Activated T-cell treated with anti-CD3 and anti-CD28 coated beads, Interleukin-2, amount 50 U/mL, for 72 hours (primary cell): ENCODE data around the gene MTURN. TPM values are rescaled to one million over a fixed set of nuclear protein-coding genes. Genes with fewer than 3 reads are reported as not detected.
A peak's percentile ranks its signal among the peaks of the same experiment; 100 is the strongest.

Experiments used
- ATAC-seq, 2 donors: fragments of 150-1000 bp; cut with Tn5 transposase; replicated peaks in 1 of 2; 2 replicates each; pipeline ENCODE4 v1.10.0; 2021; ENCODE audit warnings: moderate library complexity in 2 of 2, mild to moderate bottlenecking in 1 of 2
- DNase-seq, 2 donors: peaks; one replicate each; pipeline ENCODE4 v3.0.0; 2021 to 2022; ENCODE audit warnings: mixed read lengths in 1 of 2
- H3K27ac Mint-ChIP-seq: one replicate; pipeline ENCODE4 v1.8.0; 2022; ENCODE audit warnings: mild to moderate bottlenecking, moderate library complexity, mixed read lengths
- H3K27me3 Mint-ChIP-seq: one replicate; pipeline ENCODE4 v1.8.0; 2022; ENCODE audit warnings: low read depth, mixed read lengths
- H3K36me3 Mint-ChIP-seq, 2 donors: one replicate each; pipeline ENCODE4 v1.8.0; 2022; ENCODE audit warnings: mixed read lengths in 2 of 2, mild to moderate bottlenecking in 1 of 2; ENCODE audit not compliant: insufficient read depth in 2 of 2
- H3K4me1 Mint-ChIP-seq: one replicate; pipeline ENCODE4 v1.8.0; 2022; ENCODE audit warnings: low read depth, mixed read lengths
- H3K4me3 Mint-ChIP-seq, 2 donors: one replicate each; pipeline ENCODE4 v1.8.0; 2022; ENCODE audit warnings: mild to moderate bottlenecking in 2 of 2, mixed read lengths in 2 of 2, moderate library complexity in 2 of 2
- H3K9me3 Mint-ChIP-seq, 2 donors: one replicate each; pipeline ENCODE4 v1.8.0; 2022; ENCODE audit warnings: mixed read lengths in 2 of 2
- total RNA-seq, 2 donors: library from RNA; stranded (reverse); gene quantifications; one replicate each; pipeline ENCODE4 v1.2.3, GENCODE V29; 2022

MTURN gene
- total RNA-seq, 2 donors from 2014 or later = 5.3 to 5.4 TPM

- no peaks in the 10 kb centered on the region for H3K4me1 Mint-ChIP-seq
- DNase-seq (no peak), ATAC-seq (no peak)
- no peaks in the 10 kb centered on the region for H3K9me3 Mint-ChIP-seq
- H3K27ac Mint-ChIP-seq = no peak overlapping the region
- H3K4me3 Mint-ChIP-seq = no peak overlapping the region
- H3K27me3 Mint-ChIP-seq = no peaks in the 10 kb centered on the region
- no peaks in the 10 kb centered on the region for H3K36me3 Mint-ChIP-seq
Observed at GRCh38 chr7:30142710-30143109, 7.9 kb downstream of the MTURN start.

DNA sequence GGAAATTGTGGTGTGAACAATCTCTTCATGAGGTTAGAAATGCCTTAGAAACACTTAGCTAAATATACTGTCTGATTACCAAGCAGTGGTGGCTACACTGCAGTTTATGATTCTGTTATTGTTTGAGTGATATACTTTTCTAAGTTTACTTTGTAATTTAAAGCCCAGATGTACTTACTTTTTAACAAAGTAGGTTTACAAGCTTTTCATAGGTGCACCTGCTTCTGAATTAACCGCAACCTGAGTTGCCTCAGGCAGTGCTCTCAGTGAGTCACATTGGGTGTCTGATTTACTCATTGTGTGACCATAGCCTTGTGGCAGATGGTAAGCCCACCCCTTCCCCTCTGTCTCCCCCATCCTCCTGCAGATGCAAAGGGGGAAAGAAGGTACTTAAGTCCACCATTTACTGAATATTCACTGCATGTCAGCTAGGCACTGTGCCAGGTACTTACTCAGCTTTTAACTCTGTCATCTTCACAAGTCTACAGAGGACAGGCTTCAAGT is 9.0 kb downstream of the MTURN start:
- DNase-seq (peak; percentile 23 to 54), ATAC-seq (peak; percentile 86 to 90)
- Mint-ChIP-seq H3K4me1 (no peaks in the 10 kb centered on the region), H3K36me3 (no peaks in the 10 kb centered on the region), H3K27ac (no peak overlapping the region), H3K27me3 (no peaks in the 10 kb centered on the region), H3K4me3 (no peak overlapping the region), H3K9me3 (no peaks in the 10 kb centered on the region)

- no peak for ATAC-seq
- H3K9me3 Mint-ChIP-seq = no peaks in the 10 kb centered on the region
Observed at GRCh38 chr7:30144657-30145306, 10.0 kb downstream of the MTURN start.

GRCh38 chr7:30145426-30145970 is 10.7 kb downstream of the MTURN start:
- Mint-ChIP-seq H3K4me3 (no peak overlapping the region), H3K36me3 (no peaks in the 10 kb centered on the region)
- ATAC-seq = no peak

More at GRCh38 chr7:30144657-30145306, 10.0 kb downstream of the MTURN start:
- Mint-ChIP-seq H3K27me3 (no peaks in the 10 kb centered on the region), H3K4me1 (no peaks in the 10 kb centered on the region), H3K4me3 (no peak overlapping the region), H3K27ac (no peak overlapping the region), H3K36me3 (no peaks in the 10 kb centered on the region)
- DNase-seq = no peak

DNA sequence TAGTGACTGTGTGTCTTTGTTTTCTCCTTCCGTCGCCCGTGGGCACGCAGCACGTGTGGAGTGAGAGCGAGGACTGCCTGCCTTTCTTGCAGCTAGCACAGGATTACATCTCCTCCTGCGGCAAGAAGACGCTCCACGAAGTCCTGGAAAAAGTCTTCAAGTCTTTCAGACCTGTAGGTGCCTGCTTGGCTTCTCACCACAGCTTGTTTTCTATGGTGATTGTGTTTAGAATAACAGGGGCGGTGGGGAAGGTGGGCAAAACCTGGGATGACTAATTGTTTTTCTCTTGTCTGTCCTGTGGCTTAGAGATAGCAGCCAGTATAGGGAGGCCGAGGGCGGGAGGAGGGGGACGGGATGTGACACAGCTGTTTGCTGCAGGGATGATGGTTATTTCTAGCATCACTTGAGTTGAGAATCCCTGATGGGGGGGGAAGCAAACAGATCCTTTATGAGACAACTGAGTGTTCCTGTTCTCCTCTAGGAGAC is 11.4 kb downstream of the MTURN start:
- H3K4me1 Mint-ChIP-seq = no peaks in the 10 kb centered on the region
- no peak overlapping the region for H3K27ac Mint-ChIP-seq
- peak in 1 of 2 donors; percentile 43 for DNase-seq
- no peak overlapping the region for H3K4me3 Mint-ChIP-seq
- peak; percentile 27 to 42 for ATAC-seq
- H3K9me3 Mint-ChIP-seq = no peaks in the 10 kb centered on the region
- no peaks in the 10 kb centered on the region for H3K27me3 Mint-ChIP-seq
- H3K36me3 Mint-ChIP-seq = no peaks in the 10 kb centered on the region

More at GRCh38 chr7:30145426-30145970, 10.7 kb downstream of the MTURN start:
- no peaks in the 10 kb centered on the region for H3K9me3 Mint-ChIP-seq
- no peak overlapping the region for H3K27ac Mint-ChIP-seq
- H3K4me1 Mint-ChIP-seq = no peaks in the 10 kb centered on the region
- H3K27me3 Mint-ChIP-seq = no peaks in the 10 kb centered on the region
- no peak for DNase-seq

- no peaks in the 10 kb centered on the region for H3K36me3 Mint-ChIP-seq
- H3K4me3 Mint-ChIP-seq = no peak overlapping the region
- ATAC-seq = no peak
- no peaks in the 10 kb centered on the region for H3K27me3 Mint-ChIP-seq
- no peak for DNase-seq
- no peaks in the 10 kb centered on the region for H3K9me3 Mint-ChIP-seq
- no peak overlapping the region for H3K27ac Mint-ChIP-seq
- H3K4me1 Mint-ChIP-seq = no peaks in the 10 kb centered on the region
Observed at GRCh38 chr7:30147223-30147622, 12.4 kb downstream of the MTURN start.

DNA sequence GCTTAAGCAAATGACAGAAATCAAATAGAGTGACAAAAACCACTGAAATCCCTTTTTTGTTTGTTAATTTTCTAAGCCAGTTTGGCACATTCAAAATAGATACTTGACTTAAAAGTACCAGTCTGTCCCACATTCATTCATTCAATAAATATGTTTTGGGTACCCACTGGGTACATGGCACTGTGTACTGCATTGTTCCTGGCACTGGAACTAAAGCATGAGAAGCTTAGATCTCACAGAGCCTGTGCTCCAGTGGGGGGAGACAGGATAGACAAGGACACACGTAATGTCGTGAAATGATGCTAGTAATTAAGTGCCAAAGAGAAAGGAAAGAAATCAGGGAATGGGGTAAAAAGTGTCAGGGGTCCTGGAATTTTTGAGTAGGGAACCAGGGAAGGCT is 13.0 kb downstream of the MTURN start:
- ATAC-seq = no peak
- no peaks in the 10 kb centered on the region for H3K4me1 Mint-ChIP-seq
- H3K27me3 Mint-ChIP-seq = no peaks in the 10 kb centered on the region
- no peaks in the 10 kb centered on the region for H3K9me3 Mint-ChIP-seq
- H3K4me3 Mint-ChIP-seq = no peak overlapping the region
- DNase-seq = no peak
- no peaks in the 10 kb centered on the region for H3K36me3 Mint-ChIP-seq
- no peak overlapping the region for H3K27ac Mint-ChIP-seq

DNA sequence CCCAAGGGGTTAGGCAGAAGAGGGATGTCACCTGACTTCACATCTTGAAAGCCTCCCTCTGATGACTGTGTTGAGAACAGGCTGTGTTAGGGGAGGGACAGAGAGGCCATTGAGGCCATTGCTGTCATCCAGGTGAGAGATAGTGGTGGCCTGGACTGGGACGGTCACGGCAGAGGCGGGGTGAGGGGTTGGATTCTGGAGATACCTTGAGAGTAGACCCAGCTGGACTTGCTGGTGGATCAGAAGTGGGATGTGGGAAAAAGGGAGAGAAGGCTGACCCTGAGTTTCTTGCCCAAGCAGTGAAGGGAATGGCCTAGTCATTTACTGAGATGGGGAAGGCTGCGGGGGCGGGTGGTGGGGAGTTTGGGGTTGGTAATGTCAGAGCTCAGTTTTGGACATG is 13.6 kb downstream of the MTURN start:
- no peak overlapping the region for H3K27ac Mint-ChIP-seq
- ATAC-seq = no peak

GRCh38 chr7:30148951-30149459 is 14.2 kb downstream of the MTURN start:
- H3K9me3 Mint-ChIP-seq = no peaks in the 10 kb centered on the region
- no peak overlapping the region for H3K27ac Mint-ChIP-seq
- H3K4me3 Mint-ChIP-seq = peak overlapping the region in 1 of 2 donors; percentile 29
- no peaks in the 10 kb centered on the region for H3K27me3 Mint-ChIP-seq
- ATAC-seq = peak; percentile 61 to 64
- no peaks in the 10 kb centered on the region for H3K36me3 Mint-ChIP-seq
- peak; percentile 15 to 35 for DNase-seq
- no peaks in the 10 kb centered on the region for H3K4me1 Mint-ChIP-seq

More for the DNA sequence above, 13.6 kb downstream of the MTURN start:
- H3K36me3 Mint-ChIP-seq = no peaks in the 10 kb centered on the region
- H3K27me3 Mint-ChIP-seq = no peaks in the 10 kb centered on the region
- H3K4me3 Mint-ChIP-seq = peak overlapping the region in 1 of 2 donors; percentile 29
- no peaks in the 10 kb centered on the region for H3K9me3 Mint-ChIP-seq
- DNase-seq = no peak
- H3K4me1 Mint-ChIP-seq = no peaks in the 10 kb centered on the region

- no peak for ATAC-seq
- Mint-ChIP-seq H3K36me3 (no peaks in the 10 kb centered on the region), H3K27me3 (no peaks in the 10 kb centered on the region), H3K9me3 (no peaks in the 10 kb centered on the region), H3K4me1 (no peaks in the 10 kb centered on the region), H3K4me3 (peak overlapping the region in 1 of 2 donors; percentile 29), H3K27ac (no peak overlapping the region)
- no peak for DNase-seq
Observed at GRCh38 chr7:30149640-30150272, 15.0 kb downstream of the MTURN start.

- ATAC-seq (no peak), DNase-seq (no peak)
- no peaks in the 10 kb centered on the region for H3K36me3 Mint-ChIP-seq
- H3K4me3 Mint-ChIP-seq = no peak overlapping the region
- H3K27me3 Mint-ChIP-seq = no peaks in the 10 kb centered on the region
- peaks cover 5% of the 10 kb centered on the region for H3K4me1 Mint-ChIP-seq
- no peaks in the 10 kb centered on the region for H3K9me3 Mint-ChIP-seq
- H3K27ac Mint-ChIP-seq = no peak overlapping the region
Observed at GRCh38 chr7:30150711-30151110, 15.9 kb downstream of the MTURN start.

- Mint-ChIP-seq H3K27ac (no peak overlapping the region), H3K4me3 (no peak overlapping the region), H3K36me3 (no peaks in the 10 kb centered on the region)
Observed at GRCh38 chr7:30154111-30154587, 19.4 kb downstream of the MTURN start.

GRCh38 chr7:30155481-30155880 is 20.7 kb downstream of the MTURN start:
- no peak for ATAC-seq
- Mint-ChIP-seq H3K4me3 (no peak overlapping the region), H3K9me3 (no peaks in the 10 kb centered on the region), H3K36me3 (no peaks in the 10 kb centered on the region), H3K4me1 (peaks cover 37% of the 10 kb centered on the region), H3K27ac (no peak overlapping the region), H3K27me3 (no peaks in the 10 kb centered on the region)
- DNase-seq = no peak

More at GRCh38 chr7:30154111-30154587, 19.4 kb downstream of the MTURN start:
- Mint-ChIP-seq H3K27me3 (no peaks in the 10 kb centered on the region), H3K9me3 (no peaks in the 10 kb centered on the region), H3K4me1 (peaks cover 24% of the 10 kb centered on the region)
- ATAC-seq (no peak), DNase-seq (no peak)
